NCI-H446 treated with DMSO at 0.1 percent for 48 hours (cell line): ENCODE results near the gene GRHPR.
"Not testable (repeated sequence)": the region's sequence is repeated elsewhere in the genome, so short reads cannot be mapped to it uniquely, and the experiment has no call there.

Experiments used
- DNase-seq: peaks from one replicate; lab custom pipeline; 2025; lab: John Stamatoyannopoulos, UW

GRHPR gene

GRCh38 chr9:37421914-37422288 lies 595 bp upstream of the GRHPR start:
- DNase-seq, result no peak

GRCh38 chr9:37423508-37423907 lies 1.0 kb downstream of the GRHPR start:
- no peak for DNase-seq

- DNase-seq, result no peak
These were observed 1.7 kb downstream of the GRHPR start for GRCh38 chr9:37424204-37424685.

GRCh38 chr9:37424686-37425297 lies 2.3 kb downstream of the GRHPR start:
- DNase-seq, result no peak

GRCh38 chr9:37425298-37425752 lies 2.8 kb downstream of the GRHPR start:
- no peak for DNase-seq

- DNase-seq, result not testable (repeated sequence)
These were observed 3.9 kb downstream of the GRHPR start for GRCh38 chr9:37426431-37426830.

- no peak for DNase-seq
These were observed 4.3 kb downstream of the GRHPR start for GRCh38 chr9:37426846-37427245.

GRCh38 chr9:37428345-37428744 lies 5.8 kb downstream of the GRHPR start:
- no peak for DNase-seq

GRCh38 chr9:37429441-37430285 lies 7.2 kb downstream of the GRHPR start:
- no peak for DNase-seq

- DNase-seq, result no peak
These were observed 8.5 kb downstream of the GRHPR start for GRCh38 chr9:37430841-37431597.

GRCh38 chr9:37432020-37432419 lies 9.5 kb downstream of the GRHPR start:
- no peak for DNase-seq

GRCh38 chr9:37433867-37434371 lies 11.4 kb downstream of the GRHPR start:
- no peak for DNase-seq

- no peak for DNase-seq
These were observed 14.0 kb downstream of the GRHPR start for GRCh38 chr9:37436540-37436939.

- DNase-seq, result no peak
These were observed 14.5 kb downstream of the GRHPR start for GRCh38 chr9:37437010-37437409.

GRCh38 chr9:37437621-37438020 lies 15.1 kb downstream of the GRHPR start:
- DNase-seq, result no peak

- DNase-seq, result no peak
These were observed 15.9 kb downstream of the GRHPR start for GRCh38 chr9:37438359-37438758.

- DNase-seq, result no peak
These were observed 19.4 kb downstream of the GRHPR start for GRCh38 chr9:37441776-37442370.

- DNase-seq, result no peak
These were observed 20.1 kb downstream of the GRHPR start for GRCh38 chr9:37442556-37442955.

GRCh38 chr9:37443566-37443965 lies 21.1 kb downstream of the GRHPR start:
- no peak for DNase-seq

GRCh38 chr9:37444890-37445289 lies 22.4 kb downstream of the GRHPR start:
- DNase-seq, result no peak

- DNase-seq, result no peak
These were observed 23.3 kb downstream of the GRHPR start for GRCh38 chr9:37445832-37446231.

- no peak for DNase-seq
These were observed 23.9 kb downstream of the GRHPR start for GRCh38 chr9:37446401-37446800.
